Measurements from ENCODE around the gene MAU2. TPM values are rescaled to one million over a fixed set of nuclear protein-coding genes. Genes with fewer than 3 reads are reported as not detected.

The MAU2 gene
- total and polyA plus RNA-seq, 8 donors, result 10.6 to 116 (median 35.5) TPM

DNA sequence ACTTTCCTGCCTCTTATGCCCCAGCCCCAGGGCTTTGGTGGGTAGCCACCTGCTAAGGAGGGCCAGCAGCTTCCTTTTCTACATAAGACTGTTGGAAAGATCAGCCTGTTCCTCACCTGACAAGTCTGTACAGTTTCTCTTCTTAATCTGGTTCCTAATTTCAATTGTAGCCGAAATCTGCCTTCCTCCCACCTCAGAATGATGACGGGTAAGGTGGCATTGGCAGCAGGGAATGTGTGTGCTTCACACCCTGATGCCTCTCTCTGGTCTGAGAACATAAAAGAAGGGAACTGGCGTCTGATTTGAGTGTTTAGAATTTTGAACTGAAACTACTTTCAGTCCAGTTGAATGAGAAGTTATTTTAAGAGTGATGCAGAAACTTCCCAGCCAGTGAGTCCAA is 16.0 kb downstream of the MAU2 start:
- Histone ChIP-seq H3K4me3 (no peak overlapping the region), H3K27ac (no peak overlapping the region), H3K27me3 (no peaks in the 10 kb centered on the region), H3K4me1 (no peaks in the 10 kb centered on the region), H3K36me3 (peaks cover 65 to 100% (median 100%) of the 10 kb centered on the region in 4 donors), H3K9me3 (no peaks in the 10 kb centered on the region)
- WGBS, 5 donors, result 52 to 60% (median 59%) methylated on average over 3 of the region's 3 CpGs
- no peak for DNase-seq
- TF ChIP-seq POLR2AphosphoS5 (IDR thresholded peaks at IDR 0.05) (no peak), POLR2A (IDR thresholded peaks at IDR 0.05) (no peak), EP300 (IDR thresholded peaks at IDR 0.05) (no peak)
- TF ChIP-seq, protein P1, sequence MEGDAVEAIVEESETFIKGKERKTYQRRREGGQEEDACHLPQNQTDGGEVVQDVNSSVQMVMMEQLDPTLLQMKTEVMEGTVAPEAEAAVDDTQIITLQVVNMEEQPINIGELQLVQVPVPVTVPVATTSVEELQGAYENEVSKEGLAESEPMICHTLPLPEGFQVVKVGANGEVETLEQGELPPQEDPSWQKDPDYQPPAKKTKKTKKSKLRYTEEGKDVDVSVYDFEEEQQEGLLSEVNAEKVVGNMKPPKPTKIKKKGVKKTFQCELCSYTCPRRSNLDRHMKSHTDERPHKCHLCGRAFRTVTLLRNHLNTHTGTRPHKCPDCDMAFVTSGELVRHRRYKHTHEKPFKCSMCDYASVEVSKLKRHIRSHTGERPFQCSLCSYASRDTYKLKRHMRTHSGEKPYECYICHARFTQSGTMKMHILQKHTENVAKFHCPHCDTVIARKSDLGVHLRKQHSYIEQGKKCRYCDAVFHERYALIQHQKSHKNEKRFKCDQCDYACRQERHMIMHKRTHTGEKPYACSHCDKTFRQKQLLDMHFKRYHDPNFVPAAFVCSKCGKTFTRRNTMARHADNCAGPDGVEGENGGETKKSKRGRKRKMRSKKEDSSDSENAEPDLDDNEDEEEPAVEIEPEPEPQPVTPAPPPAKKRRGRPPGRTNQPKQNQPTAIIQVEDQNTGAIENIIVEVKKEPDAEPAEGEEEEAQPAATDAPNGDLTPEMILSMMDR (IDR thresholded peaks at IDR 0.05), result no peak
- intact Hi-C loops (cut with DNase I; ENCODE audit: low total_unique reads), result no loop called here

GRCh38 chr19:19337120-19337519 is 16.5 kb downstream of the MAU2 start:
- no peaks in the 10 kb centered on the region for H3K9me3 ChIP-seq
- H3K4me1 ChIP-seq, result no peaks in the 10 kb centered on the region
- WGBS, 5 donors, result 91 to 95% (median 92%) methylated on average over 17 of the region's 17 CpGs
- H3K36me3 ChIP-seq, result peaks cover 67 to 100% (median 100%) of the 10 kb centered on the region in 4 donors
- H3K4me3 ChIP-seq, result no peak overlapping the region
- no peak overlapping the region for H3K27ac ChIP-seq
- intact Hi-C loops (cut with DNase I; ENCODE audit: low total_unique reads), result no loop called here
- TF ChIP-seq EP300 (IDR thresholded peaks at IDR 0.05), result no peak
- TF ChIP-seq, protein P1 (IDR thresholded peaks at IDR 0.05), result no peak
- no peak for TF ChIP-seq POLR2A (IDR thresholded peaks at IDR 0.05)
- TF ChIP-seq POLR2AphosphoS5 (IDR thresholded peaks at IDR 0.05), result no peak
- H3K27me3 ChIP-seq, result no peaks in the 10 kb centered on the region
- DNase-seq, result no peak

- peaks cover 75 to 100% (median 100%) of the 10 kb centered on the region in 4 donors for H3K36me3 ChIP-seq
- H3K4me1 ChIP-seq, result peaks cover 0 to 9% (median 0%) of the 10 kb centered on the region in 4 donors
- H3K9me3 ChIP-seq, result no peaks in the 10 kb centered on the region
- H3K27ac ChIP-seq, result no peak overlapping the region
- DNase-seq, result no peak
- no peaks in the 10 kb centered on the region for H3K27me3 ChIP-seq
- no peak overlapping the region for H3K4me3 ChIP-seq
- TF ChIP-seq, protein P1 (IDR thresholded peaks at IDR 0.05), result no peak
- TF ChIP-seq POLR2AphosphoS5 (IDR thresholded peaks at IDR 0.05), result no peak
- TF ChIP-seq POLR2A (IDR thresholded peaks at IDR 0.05), result no peak
- TF ChIP-seq EP300 (IDR thresholded peaks at IDR 0.05), result no peak
- intact Hi-C loops (cut with DNase I; ENCODE audit: low total_unique reads), result no loop called here
- WGBS, 5 donors, result 85 to 91% (median 89%) methylated on average over 7 of the region's 7 CpGs
Measured at GRCh38 chr19:19338082-19338481, 17.5 kb downstream of the MAU2 start.

DNA sequence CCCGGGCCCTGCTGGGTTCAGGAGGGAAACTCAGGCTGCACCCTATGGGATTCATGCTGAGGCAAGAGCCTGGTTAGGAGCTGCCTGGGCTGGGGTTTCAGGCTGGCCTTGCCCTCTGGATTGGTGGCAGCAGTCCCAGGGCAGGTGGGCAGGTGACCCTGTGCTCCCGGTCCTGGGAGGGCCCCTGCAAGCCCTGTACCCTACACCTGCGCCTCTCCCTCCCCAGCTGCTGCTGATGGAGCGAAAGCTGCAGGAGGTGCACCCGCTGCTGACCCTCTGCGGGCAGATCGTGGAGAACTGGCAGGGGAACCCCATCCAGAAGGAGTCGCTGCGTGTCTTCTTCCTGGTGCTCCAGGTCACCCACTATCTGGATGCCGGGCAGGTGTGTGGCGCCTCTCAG is 20.4 kb downstream of the MAU2 start:
- peaks cover 0 to 9% (median 0%) of the 10 kb centered on the region in 4 donors for H3K4me1 ChIP-seq
- 87 to 95% (median 91%) methylated on average over 6 to 11 of the region's 11 CpGs for WGBS, 5 donors
- intact Hi-C loops (cut with DNase I; ENCODE audit: low total_unique reads), result no loop called here
- H3K4me3 ChIP-seq, result no peak overlapping the region
- DNase-seq, result no peak
- no peaks in the 10 kb centered on the region for H3K27me3 ChIP-seq
- H3K36me3 ChIP-seq, result peaks cover 90 to 100% (median 100%) of the 10 kb centered on the region in 4 donors
- no peak overlapping the region for H3K27ac ChIP-seq
- TF ChIP-seq POLR2A (IDR thresholded peaks at IDR 0.05), result no peak
- TF ChIP-seq, protein P1 (IDR thresholded peaks at IDR 0.05), result no peak
- TF ChIP-seq EP300 (IDR thresholded peaks at IDR 0.05), result no peak
- no peak for TF ChIP-seq POLR2AphosphoS5 (IDR thresholded peaks at IDR 0.05)
- H3K9me3 ChIP-seq, result no peaks in the 10 kb centered on the region
